Measurements from ENCODE around the gene ACAN.

- TF ChIP-seq CTCF (IDR thresholded peaks at IDR 0.05; ENCODE audit: extremely low read depth in 1 of 2, insufficient read depth in 1 of 2, low read depth in 1 of 2, low read length in 2 of 2) (no peak), MAX (IDR thresholded peaks at IDR 0.05; ENCODE audit: insufficient read depth, insufficient read length) (no peak), MYC (IDR thresholded peaks at IDR 0.05; ENCODE audit: low read depth, low read length) (no peak), JUN (IDR thresholded peaks at IDR 0.05; ENCODE audit: borderline replicate concordance, insufficient read depth, insufficient read length, low read depth) (no peak), POLR2A (IDR thresholded peaks at IDR 0.05; ENCODE audit: low read depth, low read length) (no peak)
Measured at GRCh38 chr15:88782465-88782864, 20.8 kb upstream of the ACAN start.
